A549 (cell line): Measurements from ENCODE around the gene VPS37B. TPM values are rescaled to one million over a fixed set of nuclear protein-coding genes. Genes with fewer than 3 reads are reported as not detected.
"Not testable (repeated sequence)": the region's sequence is repeated elsewhere in the genome, so short reads cannot be mapped to it uniquely, and the experiment has no call there.

Source experiments
- ATAC-seq, 2 experiments: fragments of 200-7000 bp in 1 of 2; fragments of >200 bp in 1 of 2; cut with Nextera tagmentation in 1 of 2; cut with Tn5 transposase in 1 of 2; 3 replicates each; pipeline versions ENCODE4 v1.8.0 to v1.9.1; 2018 to 2020; ENCODE audit warnings: mild to moderate bottlenecking in 1 of 2, moderate library complexity in 1 of 2
- CTCF ChIA-PET: fragments of 300-600 bp; sonication (Branson Sonifier 250); formaldehyde crosslinking; extraction: SDS; loops from one replicate; lab custom pipeline; 2021; ENCODE audit warnings: antibody characterized with exemption, inconsistent platforms; lab: Yijun Ruan, JAX
- POLR2A ChIA-PET: fragments of 350-600 bp; formaldehyde crosslinking; extraction: SDS; loops from one replicate; lab custom pipeline; 2021; ENCODE audit warnings: antibody characterized with exemption, inconsistent platforms; lab: Yijun Ruan, JAX
- DNase-seq, 2 experiments: peaks; one replicate each; pipeline versions ENCODE4 v3.0.0 to v3.0.0-alpha.2; 2011 to 2016; ENCODE audit warnings: low read depth in 1 of 2, low spot score in 1 of 2
- FAIRE-seq: peaks from 2 replicates; lab custom pipeline; 2011; peaks lifted over from hg19 to GRCh38; lab: Jason Lieb, UNC
- H3K27ac ChIP-seq, 2 experiments: fragments of >200 bp; sonication (Bioruptor Twin); formaldehyde crosslinking; 3 replicates each; pipeline ENCODE4 v1.5.1; 2016 to 2017
- H3K4me1 ChIP-seq: fragments of >200 bp; sonication (Bioruptor Twin); formaldehyde crosslinking; 3 replicates; pipeline ENCODE4 v1.6.1; 2016
- H3K4me2 ChIP-seq: fragments of >200 bp; sonication (Bioruptor Twin); formaldehyde crosslinking; 3 replicates; pipeline ENCODE4 v1.6.1; 2016
- H3K4me3 ChIP-seq: fragments of >200 bp; sonication (Bioruptor Twin); formaldehyde crosslinking; 3 replicates; pipeline ENCODE4 v1.5.1; 2016
- H3K9me3 ChIP-seq: fragments of >200 bp; sonication (Bioruptor Twin); formaldehyde crosslinking; 3 replicates; pipeline ENCODE4 v1.6.1; 2016
- CBX2 ChIP-seq: fragments of 200-600 bp; sonication (generic); IDR thresholded peaks from 2 replicates; pipeline ENCODE4 v1.6.1; 2016; ENCODE audit warnings: low read depth, mild to moderate bottlenecking, borderline replicate concordance
- CHD2 ChIP-seq: fragments of 150-350 bp; IDR thresholded peaks from 2 replicates; pipeline ENCODE4 v1.6.1; 2014; ENCODE audit warnings: low read length; ENCODE audit not compliant: partially characterized antibody
- CHD4 ChIP-seq: fragments of 200-600 bp; sonication (generic); IDR thresholded peaks from 2 replicates; pipeline ENCODE4 v1.6.1; 2016; ENCODE audit warnings: antibody characterized with exemption, mild to moderate bottlenecking, borderline replicate concordance
- CTCF ChIP-seq: fragments of >200 bp; sonication (Bioruptor Twin); formaldehyde crosslinking; IDR thresholded peaks from 3 replicates; pipeline ENCODE4 v1.5.1; 2016
- E2F6 ChIP-seq: IDR thresholded peaks from 2 replicates; pipeline ENCODE4 v1.6.1; 2012; ENCODE audit warnings: low read depth, borderline replicate concordance
- EHF ChIP-seq: fragments of 250-450 bp; sonication (Bioruptor Pico); IDR thresholded peaks from 2 replicates; pipeline ENCODE4 v1.5.0; 2020; ENCODE audit warnings: mild to moderate bottlenecking
- EHMT2 ChIP-seq: fragments of 200-600 bp; sonication (generic); IDR thresholded peaks from 2 replicates; pipeline ENCODE4 v1.6.1; 2016; ENCODE audit warnings: antibody characterized with exemption, low read depth, mild to moderate bottlenecking, moderate library complexity
- FOSL2 ChIP-seq, 2 experiments: fragments of 450-650 bp in 1 of 2; fragments of >200 bp in 1 of 2; sonication (Bioruptor Twin) in 1 of 2; formaldehyde crosslinking; IDR thresholded peaks; 2 replicates each; pipeline versions ENCODE4 v1.5.0 to v1.6.1; 2016 to 2020; ENCODE audit warnings: mild to moderate bottlenecking in 1 of 2, moderate library complexity in 1 of 2
- GATA3 ChIP-seq: IDR thresholded peaks from 2 replicates; pipeline ENCODE4 v1.6.1; 2012; ENCODE audit warnings: borderline replicate concordance
- HEYL ChIP-seq: fragments of 250-450 bp; sonication (Bioruptor Pico); IDR thresholded peaks from 2 replicates; pipeline ENCODE4 v1.8.0; 2021; ENCODE audit warnings: mild to moderate bottlenecking, moderate library complexity
- HOXB5 ChIP-seq: fragments of 250-450 bp; sonication (Bioruptor Pico); IDR thresholded peaks from 2 replicates; pipeline ENCODE4 v1.5.0; 2020; ENCODE audit warnings: mild to moderate bottlenecking, moderate library complexity
- MAX ChIP-seq: IDR thresholded peaks from 2 replicates; pipeline ENCODE4 v1.6.1; 2012
- MAZ ChIP-seq: fragments of 150-350 bp; IDR thresholded peaks from 2 replicates; pipeline ENCODE4 v1.6.1; 2014; ENCODE audit warnings: antibody characterized with exemption, low read depth, low read length, borderline replicate concordance
- MYC ChIP-seq: IDR thresholded peaks from 2 replicates; pipeline ENCODE4 v1.6.1; 2012; ENCODE audit warnings: mild to moderate bottlenecking, inconsistent platforms, low read length, improper control_type of control experiment, borderline replicate concordance
- NFE2L2 ChIP-seq: fragments of 150-350 bp; conservative IDR thresholded peaks from 2 replicates; pipeline ENCODE4 v1.6.1; 2014; ENCODE audit warnings: low read length
- POLR2AphosphoS2 ChIP-seq: conservative IDR thresholded peaks from 2 replicates; pipeline ENCODE4 v1.6.1; 2012; ENCODE audit warnings: low read length, improper control_type of control experiment, inconsistent platforms
- RAD21 ChIP-seq, 2 experiments: fragments of >200 bp in 1 of 2; sonication (Bioruptor Twin) in 1 of 2; formaldehyde crosslinking in 1 of 2; IDR thresholded peaks in 1 of 2; conservative IDR thresholded peaks in 1 of 2; 2 replicates in 1 of 2; 3 replicates in 1 of 2; pipeline ENCODE4 v1.6.1; 2012 to 2018; ENCODE audit warnings: inconsistent platforms in 1 of 2
- TFCP2L1 ChIP-seq: fragments of 250-450 bp; sonication (Bioruptor Pico); IDR thresholded peaks from 2 replicates; pipeline ENCODE4 v1.5.0; 2021; ENCODE audit warnings: mild to moderate bottlenecking
- TP53 ChIP-seq: fragments of 250-450 bp; sonication (Bioruptor Pico); IDR thresholded peaks from 2 replicates; pipeline ENCODE4 v1.5.0; 2021; ENCODE audit warnings: mild to moderate bottlenecking, moderate library complexity
- ZSCAN20 ChIP-seq: fragments of 250-450 bp; sonication (Bioruptor Pico); IDR thresholded peaks from 2 replicates; pipeline ENCODE4 v1.8.0; 2022; ENCODE audit warnings: mild to moderate bottlenecking, moderate library complexity
- WGBS: methylation state at CpG from one replicate; pipeline ENCODE4 v1.1.6; 2017; ENCODE audit errors: missing lambda C conversion rate; 5-methylcytosine and 5-hydroxymethylcytosine counted together
- polyA plus RNA-seq, 4 experiments: library from polyadenylated mRNA; depleted of rRNA in 3 of 4; stranded (reverse); fragments of >200 nt; fragmentation: RNase III in 1 of 4; extraction: RNeasy Plus Mini Kit Qiagen cat#74134 plus additional on column Dnase treatment in 1 of 4; gene quantifications; 2 replicates in 3 of 4; 3 replicates in 1 of 4; pipeline ENCODE4 v1.2.3, GENCODE V29; 2011 to 2017

VPS37B gene
- polyA plus RNA-seq, 2 of the 4 experiments (the other 2 are of a cell fraction) = 17.0 to 18.6 TPM

- DNase-seq = no peak
- H3K27ac ChIP-seq = peak overlapping the region; percentile 89 to 97; a peak in 5 of 6 replicates
- H3K4me2 ChIP-seq = peak overlapping the region; percentile 91
- WGBS = 77% methylated on average over 15 of the region's 15 CpGs
- TF ChIP-seq POLR2AphosphoS2 = no peak
- no peak for TF ChIP-seq MAX
- TF ChIP-seq MYC = no peak
- no peak for TF ChIP-seq CHD2
- TF ChIP-seq GATA3 = no peak
- no peak for TF ChIP-seq TFCP2L1 (CRISPR knock-in tag)
- no peak for TF ChIP-seq NFE2L2
- TF ChIP-seq CTCF = no peak
- TF ChIP-seq HEYL (CRISPR knock-in tag) = no peak
- no peak for TF ChIP-seq FOSL2 (IDR thresholded peaks at IDR 0.05)
- no peak for TF ChIP-seq FOSL2 (CRISPR knock-in tag; IDR thresholded peaks at IDR 0.05)
- TF ChIP-seq CHD4 = no peak
- TF ChIP-seq RAD21 (conservative IDR thresholded peaks at IDR 0.05 in 1 of 2, IDR thresholded peaks at IDR 0.05 in 1 of 2) = no peak
- TF ChIP-seq EHF (CRISPR knock-in tag) = no peak
- no peak for TF ChIP-seq MAZ
- TF ChIP-seq HOXB5 (CRISPR knock-in tag) = no peak
- TF ChIP-seq ZSCAN20 (CRISPR knock-in tag) = no peak
- TF ChIP-seq E2F6 = no peak
- CTCF ChIA-PET = interaction anchor here (1.2 to 4.9 kb wide), 4 partner anchors 9 to 57 kb away, joined by 3 to 28 read pairs (median 6); no protein-coding TSS in a partner anchor
- peak overlapping the region; percentile 89 for H3K4me3 ChIP-seq
- H3K4me1 ChIP-seq = peaks cover 64% of the 10 kb centered on the region
- no peaks in the 10 kb centered on the region for H3K9me3 ChIP-seq
- FAIRE-seq = no peak
- POLR2A ChIA-PET = no interaction called here
- no peak for ATAC-seq
Measured at GRCh38 chr12:122894193-122895121, 1.5 kb downstream of the VPS37B start.

- Histone ChIP-seq H3K4me2 (peak overlapping the region; percentile 91), H3K9me3 (no peaks in the 10 kb centered on the region), H3K27ac (no peak overlapping the region), H3K4me1 (peaks cover 65% of the 10 kb centered on the region), H3K4me3 (no peak overlapping the region)
- ATAC-seq (no peak), FAIRE-seq (no peak), DNase-seq (no peak)
- ChIA-PET POLR2A (interaction anchor here (0.7 kb wide), 1 partner anchor 340 kb away, joined by 5 read pairs; the partner anchor contains the start of genes MPHOSPH9 and MTRFR), CTCF (interaction anchor here (0.6 to 4.9 kb wide), 5 partner anchors 14 to 773 kb away, joined by 3 to 28 read pairs (median 3); no protein-coding TSS in a partner anchor)
- TF ChIP-seq RAD21 (conservative IDR thresholded peaks at IDR 0.05 in 1 of 2, IDR thresholded peaks at IDR 0.05 in 1 of 2) (no peak), E2F6 (no peak), TP53 (CRISPR knock-in tag) (no peak), CBX2 (no peak), FOSL2 (IDR thresholded peaks at IDR 0.05) (no peak), FOSL2 (CRISPR knock-in tag; IDR thresholded peaks at IDR 0.05) (no peak), EHMT2 (no peak)
- WGBS = 88% methylated on average over 7 of the region's 7 CpGs
Measured at GRCh38 chr12:122893208-122894153, 2.4 kb downstream of the VPS37B start.

- DNase-seq, POLR2A ChIA-PET, FAIRE-seq, H3K4me3 ChIP-seq, H3K9me3 ChIP-seq, ATAC-seq: not testable (repeated sequence)
- peak overlapping the region in 1 of 2 experiments; percentile 72; a peak in 2 of 6 replicates for H3K27ac ChIP-seq
- WGBS = 95% methylated on average over 9 of the region's 9 CpGs
- H3K4me2 ChIP-seq = peak overlapping the region; percentile 78
- CTCF ChIA-PET = interaction anchor here (0.6 to 4.9 kb wide), 4 partner anchors 13 to 772 kb away, joined by 3 to 28 read pairs (median 4); no protein-coding TSS in a partner anchor
- peaks cover 68% of the 10 kb centered on the region for H3K4me1 ChIP-seq
Measured at GRCh38 chr12:122892724-122893123, 3.2 kb downstream of the VPS37B start.
